Ovary (tissue), 3 donors: ENCODE data around the gene UBE2E1.

Experiments
- CTCF ChIP-seq, 3 donors: fragments of 450-650 bp in 2 of 3; fragments of 200-600 bp in 1 of 3; IDR thresholded peaks; one replicate each; pipeline versions ENCODE4 v1.5.1 to v1.8.0; 2016 to 2022; ENCODE audit warnings: antibody characterized with exemption in 3 of 3, mild to moderate bottlenecking in 1 of 3
- EP300 ChIP-seq: sonication (generic); formaldehyde crosslinking; IDR thresholded peaks from one replicate; pipeline ENCODE4 v1.6.1; 2017; ENCODE audit warnings: antibody characterized with exemption
- POLR2A ChIP-seq: fragments of 450-650 bp; IDR thresholded peaks from one replicate; pipeline ENCODE4 v1.6.1; 2017; ENCODE audit warnings: antibody characterized with exemption, mild to moderate bottlenecking, moderate library complexity
- donor health status: DM: no; HTN: no; CAD: no.

GRCh38 chr3:23859012-23859743 is 53.4 kb downstream of the UBE2E1 start:
- no peak for TF ChIP-seq CTCF (IDR thresholded peaks at IDR 0.05)
- TF ChIP-seq EP300: no peak
- TF ChIP-seq POLR2A: no peak
